ENCODE results near the gene D2HGDH.
"Not testable (repeated sequence)": the region's sequence is repeated elsewhere in the genome, so short reads cannot be mapped to it uniquely, and the experiment has no call there.

D2HGDH gene

GRCh38 chr2:241768850-241769249 is 34.4 kb downstream of the D2HGDH start:
- no peak for DNase-seq (ENCODE audit: low read depth in 2 of 2)

DNA sequence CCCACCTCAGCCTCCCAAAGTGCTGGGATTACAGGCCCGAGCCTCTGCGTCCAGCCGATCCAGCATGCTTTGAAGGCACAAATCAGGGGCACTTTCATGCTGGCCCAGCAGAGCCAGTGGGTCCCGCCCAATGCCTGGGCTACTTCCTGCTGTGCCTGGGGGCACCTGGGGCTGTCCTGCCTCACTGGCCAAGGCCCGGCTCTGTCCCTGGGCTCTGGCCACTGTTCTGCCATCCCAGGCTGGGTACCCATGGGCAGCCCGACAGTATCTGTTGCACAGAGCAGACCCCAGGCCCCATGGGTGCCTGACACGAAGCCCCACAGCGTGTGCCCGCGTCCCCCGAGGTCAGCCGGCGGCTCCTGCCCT is 35.4 kb downstream of the D2HGDH start:
- DNase-seq (ENCODE audit: low read depth in 2 of 2): no peak

DNA sequence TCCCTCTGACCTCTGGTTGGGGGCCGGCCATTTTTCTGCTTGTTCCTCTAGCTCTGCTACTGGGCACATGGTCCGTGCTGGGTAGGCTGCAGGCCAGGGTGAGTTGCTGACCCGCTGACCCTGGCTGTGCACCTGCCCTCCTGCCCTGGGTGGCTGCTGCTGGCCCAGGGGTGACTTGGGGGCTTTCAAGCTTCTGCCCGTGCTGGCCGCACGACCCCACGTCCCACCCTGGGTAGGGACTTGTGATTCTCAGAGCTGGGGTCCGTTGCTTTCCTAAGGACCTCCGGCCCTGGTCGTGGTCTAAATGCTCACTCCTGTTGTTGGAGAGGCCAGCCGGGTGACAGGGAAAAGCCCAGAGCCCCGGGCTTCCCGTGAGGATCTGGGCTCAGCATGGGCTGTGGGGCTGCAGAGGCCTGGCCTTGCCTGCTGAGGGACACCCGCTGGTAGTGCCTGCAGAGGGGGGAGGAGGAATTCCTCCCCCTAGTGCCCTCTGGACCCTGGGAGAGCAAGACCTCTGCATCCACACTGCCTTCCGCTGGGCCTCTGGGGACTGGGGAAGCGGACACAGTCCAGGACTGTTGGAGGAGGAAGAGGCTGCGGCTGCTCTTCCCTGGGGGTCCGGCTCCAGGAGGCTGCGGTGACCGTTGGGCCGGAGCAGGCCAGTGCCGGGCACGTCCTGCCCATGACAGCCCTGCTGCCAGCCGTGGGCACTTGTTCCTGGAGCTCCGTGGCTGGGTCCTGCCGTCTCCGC is 35.9 kb downstream of the D2HGDH start:
- DNase-seq (ENCODE audit: low read depth in 2 of 2): no peak

GRCh38 chr2:241770936-241771285 is 36.5 kb downstream of the D2HGDH start:
- no peak for DNase-seq (ENCODE audit: low read depth in 2 of 2)

GRCh38 chr2:241771286-241772062 is 37.0 kb downstream of the D2HGDH start:
- DNase-seq (ENCODE audit: low read depth in 2 of 2): no peak

DNA sequence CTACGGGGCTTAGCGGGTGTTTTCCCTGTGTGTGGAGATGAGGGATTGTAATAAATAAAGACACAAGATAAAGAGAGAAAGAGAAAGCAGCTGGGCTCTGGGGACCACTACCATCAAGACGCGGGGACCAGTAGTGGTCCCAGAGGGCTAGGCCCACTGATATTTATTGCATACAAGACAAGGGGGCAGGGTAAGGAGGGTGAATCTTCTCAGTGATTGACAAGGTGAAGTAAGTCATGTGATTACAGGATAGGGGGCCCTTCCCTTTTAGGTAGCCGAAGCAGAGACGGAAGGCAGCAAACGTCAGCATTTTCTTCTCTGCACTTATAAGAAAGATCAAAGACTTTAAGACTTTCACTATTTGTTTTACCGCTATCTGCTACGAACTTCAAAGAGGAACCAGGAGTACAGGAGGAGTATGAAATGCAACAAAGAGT is 37.7 kb downstream of the D2HGDH start:
- no peak for DNase-seq (ENCODE audit: low read depth in 2 of 2)

DNA sequence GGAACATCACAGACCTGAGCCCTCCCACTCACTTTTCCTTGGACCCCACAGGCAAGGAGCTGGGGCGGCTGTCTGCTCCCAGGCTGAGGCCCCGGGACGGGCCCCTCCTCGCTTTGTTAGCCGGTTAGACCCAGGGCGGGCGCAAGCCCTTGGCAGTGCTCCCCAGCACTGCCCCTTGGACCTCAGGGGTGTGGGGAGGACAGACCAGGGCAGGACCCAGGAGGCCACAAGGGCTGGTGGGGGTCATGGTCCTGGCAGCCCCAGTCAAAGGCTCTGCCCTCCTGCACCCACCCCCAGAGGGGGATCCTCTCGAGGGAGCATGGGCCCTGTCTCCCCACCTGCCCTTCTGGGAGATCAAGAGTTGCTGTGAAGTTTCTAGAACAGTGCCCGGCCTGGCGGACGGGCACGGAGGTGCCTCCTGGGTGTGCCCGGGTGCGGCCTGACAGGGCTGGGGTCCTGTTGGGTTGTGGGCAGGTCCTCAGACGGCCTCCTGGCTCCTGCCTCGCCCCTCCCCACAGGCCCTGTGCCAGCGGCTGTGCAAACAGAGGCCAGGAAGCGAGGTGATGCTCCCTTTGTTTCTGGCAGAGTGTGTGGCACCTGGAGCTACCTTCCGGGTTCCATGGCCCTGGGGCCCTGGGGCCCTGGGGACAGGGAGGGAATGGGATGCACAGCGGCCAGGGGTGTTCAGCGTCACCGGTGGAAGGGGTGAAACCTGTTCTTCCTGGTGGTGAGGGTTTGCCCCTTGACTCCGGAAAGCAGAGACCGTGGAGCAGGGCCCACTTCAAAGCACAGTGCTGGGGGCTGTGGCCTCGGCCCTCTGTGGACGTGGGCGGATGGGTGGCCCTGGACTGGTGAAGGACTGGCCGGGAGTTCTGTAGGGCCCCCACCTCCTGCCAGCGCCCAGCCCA is 39.3 kb downstream of the D2HGDH start:
- DNase-seq (ENCODE audit: low read depth in 2 of 2): no peak

DNA sequence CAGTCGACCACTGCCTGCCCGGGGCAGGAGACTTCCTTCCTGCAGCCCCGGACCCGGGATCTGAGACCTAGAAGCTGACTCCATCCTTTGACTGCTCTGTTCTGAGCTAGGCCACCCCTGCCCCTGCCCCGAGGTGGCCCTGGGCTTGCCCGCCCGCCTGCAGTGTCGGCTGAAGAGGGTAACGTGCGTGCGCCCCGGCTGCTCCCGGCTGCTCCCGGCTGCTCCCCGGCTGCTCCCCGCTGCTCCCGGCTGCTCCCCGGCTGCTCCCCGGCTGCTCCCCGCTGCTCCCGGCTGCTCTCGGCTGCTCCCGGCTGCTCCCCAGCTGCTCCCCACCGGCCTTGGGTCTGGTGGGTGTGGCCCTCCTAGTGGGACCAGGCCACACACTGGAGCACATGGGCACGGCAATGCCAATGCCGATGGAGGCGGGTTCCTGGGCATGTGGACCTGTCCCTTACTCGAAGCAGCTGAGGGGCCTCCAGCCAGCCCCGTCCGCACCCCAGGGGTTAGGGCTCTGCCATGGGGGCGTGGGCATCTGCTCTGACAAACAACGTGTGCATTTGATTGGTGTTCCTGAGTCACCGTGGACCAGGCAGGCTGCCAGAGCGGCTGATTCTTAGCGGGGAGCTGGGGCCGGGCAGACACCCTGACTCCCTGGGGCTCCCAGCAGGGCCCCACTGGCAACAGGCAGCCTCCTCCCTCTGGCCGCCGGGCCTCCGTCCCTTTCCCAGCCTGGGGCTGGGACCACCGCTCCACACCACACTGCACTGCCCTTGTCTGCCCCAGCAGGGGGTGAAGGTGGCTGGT is 40.2 kb downstream of the D2HGDH start:
- no peak for DNase-seq (ENCODE audit: low read depth in 2 of 2)

DNA sequence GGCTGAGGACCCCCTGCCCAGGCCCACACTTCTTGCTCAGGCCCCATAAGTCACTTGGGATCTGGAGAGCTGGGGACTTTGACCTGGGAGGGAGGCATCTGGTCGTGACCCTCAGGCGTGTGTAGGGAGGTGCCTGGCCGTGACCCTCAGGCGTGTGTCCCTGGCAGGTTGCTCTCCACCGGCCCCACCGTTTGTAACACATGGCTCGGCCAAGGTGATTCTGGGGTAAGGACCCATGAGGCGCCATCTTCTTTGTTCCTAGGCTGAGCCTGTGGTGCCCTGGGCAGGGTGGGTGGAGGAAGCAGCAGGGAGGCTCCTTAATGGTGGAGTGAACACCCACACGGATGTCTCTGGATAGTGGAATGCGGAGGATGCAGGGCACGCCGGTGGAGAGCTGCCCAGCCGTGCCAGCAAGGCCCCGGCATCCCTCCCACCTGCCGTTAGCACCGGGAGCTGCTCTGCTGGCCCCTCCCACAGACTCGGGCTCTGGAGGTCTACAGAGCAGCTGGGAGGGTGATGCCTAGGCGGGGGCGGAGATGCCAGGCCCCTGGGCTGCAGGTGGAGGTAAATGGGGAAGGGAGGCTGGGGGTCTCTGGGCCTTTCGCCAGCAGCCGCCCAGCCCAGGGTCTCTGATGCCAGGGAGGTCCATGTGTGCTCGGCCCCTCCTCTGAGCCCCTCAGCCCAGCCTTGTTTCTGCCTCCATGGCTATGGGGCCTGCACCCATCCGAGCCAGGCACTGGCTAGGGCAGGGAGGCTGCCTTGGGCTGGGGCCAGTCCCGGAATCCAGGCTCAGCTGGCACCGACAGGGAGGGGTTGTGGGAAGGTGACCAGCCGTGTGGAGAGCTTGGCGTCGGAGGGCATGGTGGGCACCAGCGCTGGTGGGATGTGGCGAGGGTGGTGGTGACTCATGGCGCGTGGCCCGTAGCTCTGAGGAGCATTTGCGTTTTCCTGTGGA is 41.1 kb downstream of the D2HGDH start:
- DNase-seq (ENCODE audit: low read depth in 2 of 2): no peak

DNA sequence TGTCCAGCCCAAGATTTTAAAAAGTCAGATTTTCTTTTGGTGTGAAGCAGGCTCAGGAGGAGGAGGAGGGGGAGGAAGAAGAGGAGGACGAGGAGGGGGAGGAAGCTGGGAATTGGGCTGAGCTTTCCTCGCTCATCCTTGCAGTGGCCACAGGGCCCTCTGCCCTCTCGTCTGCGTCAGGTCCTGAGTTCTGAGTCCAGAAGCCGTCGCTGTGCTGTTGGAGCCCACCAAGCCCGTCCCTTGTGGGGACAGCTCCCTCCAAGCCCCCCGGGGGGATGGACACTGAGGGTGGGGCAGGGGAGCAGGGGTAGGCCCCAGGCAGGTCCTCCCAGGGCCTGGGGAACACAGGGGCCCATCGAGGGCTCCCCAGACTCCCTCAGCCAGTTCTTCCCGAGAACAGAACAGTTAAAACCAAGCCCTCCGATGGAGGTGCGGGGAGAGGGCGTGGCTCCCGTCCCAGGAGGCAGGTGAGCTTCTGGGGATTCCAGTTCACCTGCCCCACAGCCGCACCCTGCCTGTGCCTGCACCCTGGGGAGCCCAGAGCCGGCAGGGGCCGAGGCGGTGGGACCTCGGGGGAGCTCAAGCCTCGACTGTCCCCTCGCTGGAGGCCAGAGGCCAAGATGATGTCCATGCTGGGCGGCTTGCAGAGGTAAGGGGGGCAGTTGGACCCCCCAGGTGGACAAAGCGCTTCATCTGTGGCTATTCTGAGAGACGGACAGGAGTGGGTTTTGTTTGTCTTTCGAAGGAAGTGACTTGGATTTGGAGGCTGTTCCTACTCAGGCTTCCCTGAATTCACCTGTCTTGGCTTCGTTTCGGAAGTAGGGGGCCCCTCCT is 42.1 kb downstream of the D2HGDH start, which contains the start of gene GAL3ST2:
GAL3ST2 (plus strand) TSS at position 487 of the 834 bp plus-strand sequence; CDS start at position 621, 134 bp downstream.
- DNase-seq (ENCODE audit: low read depth in 2 of 2): no peak

DNA sequence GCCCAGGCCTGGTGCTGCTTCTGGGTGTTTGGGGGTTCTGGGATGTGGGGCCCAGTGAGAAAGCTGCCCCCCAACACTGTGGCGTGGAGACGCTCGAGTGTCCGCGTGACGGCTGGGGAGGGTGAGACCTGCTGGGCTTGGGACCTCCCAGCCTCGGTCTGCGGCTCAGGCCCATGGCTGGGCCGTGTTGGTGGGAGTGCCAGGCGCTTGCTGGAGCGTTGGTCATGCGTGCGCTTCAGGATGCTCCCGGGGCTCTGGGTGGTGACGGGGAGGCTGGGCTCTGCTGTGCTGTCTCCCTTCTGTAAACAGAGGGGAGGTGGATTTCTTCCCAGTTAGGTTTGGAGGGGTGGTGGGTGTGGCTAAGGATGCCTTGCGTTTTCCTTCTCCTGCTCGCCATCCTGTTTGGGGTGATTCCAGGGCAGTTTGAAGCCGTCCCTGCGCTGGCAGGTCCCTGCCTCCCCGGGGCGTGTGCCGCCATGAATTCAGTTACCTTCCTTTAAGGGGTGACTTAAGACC is 42.8 kb downstream of the D2HGDH start:
- DNase-seq (ENCODE audit: low read depth in 2 of 2): no peak

DNA sequence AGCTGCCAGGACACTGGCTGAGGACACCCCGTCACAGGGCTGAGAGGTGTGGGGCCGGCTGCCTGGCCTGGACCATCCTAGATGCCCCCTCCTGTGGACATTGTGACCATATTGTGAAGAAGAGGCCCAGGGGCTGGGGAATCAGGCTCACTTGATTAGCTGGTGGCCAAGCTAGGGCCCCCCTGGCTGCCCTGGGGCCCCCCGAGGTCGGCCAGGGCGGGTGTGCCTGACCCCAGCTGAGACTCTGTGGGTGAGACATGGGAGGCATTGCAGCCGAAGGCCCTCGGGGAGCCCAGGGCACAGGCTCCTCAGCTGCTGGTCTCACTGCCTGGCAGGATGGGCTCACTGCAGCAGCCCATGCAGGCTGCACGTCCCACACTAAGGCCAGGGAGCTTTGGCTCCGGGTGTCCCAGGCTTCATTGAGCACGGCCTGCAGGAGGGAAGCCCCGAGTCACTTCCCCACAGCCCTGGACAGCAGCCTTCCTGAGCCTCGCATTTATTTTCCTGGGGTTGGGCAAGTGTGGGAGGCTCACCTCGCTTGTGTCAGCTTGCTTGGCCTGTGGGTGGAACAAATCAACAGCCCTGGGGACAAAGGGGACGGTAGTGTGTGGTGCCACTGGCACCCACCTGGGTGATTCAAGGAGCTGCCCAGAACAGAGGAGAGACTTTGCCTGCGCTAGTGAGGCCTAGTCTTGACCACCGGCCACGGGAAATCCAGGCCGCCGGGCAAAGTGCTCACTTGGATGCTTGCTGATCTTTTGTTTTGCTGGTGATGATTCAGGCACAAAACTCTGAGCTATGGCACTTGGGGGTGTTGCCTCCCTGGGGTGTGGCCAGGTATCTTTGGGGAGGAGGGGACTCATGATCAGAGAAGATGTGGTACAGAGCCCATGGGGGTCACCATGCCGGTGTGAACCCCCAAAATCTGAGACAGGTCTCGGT is 43.5 kb downstream of the D2HGDH start:
- DNase-seq (ENCODE audit: low read depth in 2 of 2): no peak

DNA sequence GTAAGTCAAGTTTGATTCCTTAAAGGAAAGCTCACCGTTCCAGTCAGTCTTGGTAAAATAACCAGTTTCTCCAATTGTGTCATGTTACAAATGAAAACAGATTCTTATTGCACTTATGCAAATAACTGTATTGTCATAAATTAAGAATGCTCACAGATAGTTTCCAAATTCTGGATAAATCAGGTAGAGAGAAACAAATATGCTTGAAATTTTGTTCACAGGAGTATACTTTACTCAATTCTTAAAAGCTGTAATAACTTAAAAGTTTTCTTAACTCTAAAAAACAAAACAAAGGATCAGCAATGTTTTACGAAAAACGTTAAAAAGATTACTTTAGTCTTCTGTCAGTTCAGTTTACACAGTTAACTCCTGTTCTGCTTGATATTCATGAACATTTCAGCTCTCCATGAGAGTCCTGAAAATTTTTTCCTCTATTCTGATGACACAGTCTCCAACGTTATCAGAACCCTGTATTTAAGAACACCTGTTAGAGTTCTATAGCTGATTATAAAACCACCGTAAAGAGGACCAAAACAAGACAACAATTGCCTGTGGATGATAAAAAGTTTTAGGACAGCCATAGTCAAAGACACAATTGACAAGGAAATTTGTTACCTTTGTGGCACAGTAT is 46.6 kb downstream of the D2HGDH start:
- DNase-seq (ENCODE audit: low read depth in 2 of 2): no peak

DNA sequence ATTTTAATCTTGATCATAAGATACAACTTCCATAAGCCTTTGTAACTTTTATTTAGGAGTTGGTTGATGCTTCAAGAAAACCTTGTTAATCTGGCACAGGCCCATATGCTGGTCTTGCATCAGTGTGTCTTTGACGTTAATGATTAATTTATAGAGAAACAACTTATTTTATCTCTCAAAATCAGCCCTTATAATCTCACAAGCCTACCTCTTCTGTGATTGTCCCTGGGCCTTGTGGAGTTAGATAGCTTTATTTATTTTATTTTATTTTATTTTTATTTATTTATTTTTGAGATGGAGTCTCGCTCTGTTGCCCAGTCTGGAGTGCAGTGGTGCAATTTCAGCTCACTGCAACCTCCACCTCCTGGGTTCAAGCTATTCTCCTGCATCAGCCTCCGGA is 47.6 kb downstream of the D2HGDH start:
- not testable (repeated sequence) for DNase-seq (ENCODE audit: low read depth in 2 of 2)

DNA sequence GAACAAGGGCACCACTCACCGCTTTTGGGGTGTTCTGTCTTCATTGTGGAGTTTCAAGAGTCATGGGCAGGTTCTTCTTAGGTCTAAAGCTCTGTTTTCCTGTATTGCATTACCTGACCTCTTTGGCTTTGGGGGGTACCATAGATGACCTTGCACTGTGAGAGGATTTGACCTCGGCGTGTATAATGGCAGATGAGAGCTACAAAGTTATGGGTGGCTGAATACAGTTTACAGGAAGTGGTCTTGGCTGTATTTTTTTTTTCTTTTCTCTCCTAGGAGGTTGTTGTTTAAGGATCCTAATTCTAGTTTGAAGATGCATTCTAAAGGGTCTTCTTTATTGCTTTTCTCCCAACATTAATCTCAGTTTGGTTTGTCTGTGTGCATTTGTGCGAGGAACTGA is 53.7 kb downstream of the D2HGDH start:
- no peak for DNase-seq (ENCODE audit: low read depth in 2 of 2)

DNA sequence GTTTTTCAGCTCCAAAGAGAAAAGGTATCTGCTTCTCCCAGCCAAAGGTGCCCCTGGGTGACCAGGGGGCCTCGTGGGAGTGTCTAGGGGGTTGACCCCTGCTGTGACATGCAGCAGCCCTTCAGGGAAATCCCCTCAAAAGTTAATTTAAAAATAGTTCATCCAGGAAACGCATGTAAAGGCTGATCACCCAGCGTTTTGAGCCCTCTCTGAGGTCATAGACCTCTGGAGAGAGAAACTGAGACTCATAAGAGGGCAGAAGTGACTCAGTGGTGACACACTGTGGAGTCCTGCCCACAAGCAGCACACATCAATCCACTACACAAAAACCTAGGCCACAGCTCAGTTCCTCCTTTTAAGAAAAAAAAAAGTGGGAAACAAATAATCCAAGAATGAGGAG is 54.1 kb downstream of the D2HGDH start:
- DNase-seq (ENCODE audit: low read depth in 2 of 2): peak; percentile 32 to 36

- DNase-seq (ENCODE audit: low read depth in 2 of 2): not testable (repeated sequence)
Observed at GRCh38 chr2:241791385-241791784, 57.0 kb downstream of the D2HGDH start.

Data from activated CD4-positive, alpha-beta T cell treated with anti-CD3 and anti-CD28 coated beads for 24 hours (primary cell).